Measurements from ENCODE around the gene CLTC. TPM values are rescaled to one million over a fixed set of nuclear protein-coding genes. Genes with fewer than 3 reads are reported as not detected.

CLTC gene
- total RNA-seq, 1 experiment from 2014 or later, result 269 TPM

DNA sequence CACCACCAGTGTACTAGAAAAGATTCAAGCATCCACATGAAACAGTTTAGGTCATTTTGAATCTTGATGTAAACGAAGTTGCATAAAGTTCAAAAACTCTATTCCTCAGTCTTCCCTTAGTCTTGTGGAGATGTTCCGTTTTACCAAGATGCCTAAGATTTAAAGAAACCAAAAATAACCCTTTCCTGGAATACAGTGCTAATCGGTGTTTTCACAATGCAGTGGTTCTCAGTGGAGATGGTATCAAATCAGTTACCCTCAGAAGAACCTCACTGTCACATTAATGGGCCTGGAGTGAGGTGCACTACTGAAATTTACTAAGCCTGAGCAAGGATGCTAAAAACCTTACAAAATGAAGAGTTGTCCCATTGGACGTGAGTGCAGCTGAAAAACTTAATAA is 78.4 kb downstream of the CLTC start:
- peaks cover 96% of the 10 kb centered on the region for H3K79me2 ChIP-seq (ENCODE audit: low read length)
- peaks cover 82% of the 10 kb centered on the region for H3K36me3 ChIP-seq (ENCODE audit: low read depth, low read length)
- DNase-seq (no peak), ATAC-seq (no peak)
- no TSS peak for BruUV-seq (replicated peaks)
- POLR2A ChIA-PET (ENCODE audit: unreplicated experiment), result no interaction called here
- TF ChIP-seq EZH2phosphoT487 (IDR thresholded peaks at IDR 0.05; ENCODE audit: borderline replicate concordance, low read length) (no peak), EZH2 (IDR thresholded peaks at IDR 0.05; ENCODE audit: low read length, unreplicated experiment) (no peak)
- H3K27me3 ChIP-seq (ENCODE audit: low read length), result no peaks in the 10 kb centered on the region
- peaks cover 10% of the 10 kb centered on the region for H3F3A ChIP-seq (ENCODE audit: low read length, unreplicated experiment)
- no peaks in the 10 kb centered on the region for H3K9me3 ChIP-seq (ENCODE audit: low read length)
- H2AFZ ChIP-seq (ENCODE audit: low read length), result no peak overlapping the region
- no peaks in the 10 kb centered on the region for H3K9me2 ChIP-seq (replicated peaks; ENCODE audit: low read length)
- no peak overlapping the region for H3K9ac ChIP-seq (ENCODE audit: low read length)
- CTCF ChIA-PET, result no interaction called here
- no peak overlapping the region for H3K4me3 ChIP-seq (ENCODE audit: low read length)
- intact Hi-C loops (cut with micrococcal nuclease), result loop anchor here (10.0 kb wide), 1 partner anchor 337 kb away; no protein-coding TSS in a partner anchor
- H3K27ac ChIP-seq (ENCODE audit: low read length), result no peak overlapping the region
- no peaks in the 10 kb centered on the region for H3K4me1 ChIP-seq (ENCODE audit: insufficient read depth, low read length)
- peaks cover 82% of the 10 kb centered on the region for H4K20me1 ChIP-seq (ENCODE audit: low read length)
- H3K4me2 ChIP-seq (ENCODE audit: low read length), result no peak overlapping the region

DNA sequence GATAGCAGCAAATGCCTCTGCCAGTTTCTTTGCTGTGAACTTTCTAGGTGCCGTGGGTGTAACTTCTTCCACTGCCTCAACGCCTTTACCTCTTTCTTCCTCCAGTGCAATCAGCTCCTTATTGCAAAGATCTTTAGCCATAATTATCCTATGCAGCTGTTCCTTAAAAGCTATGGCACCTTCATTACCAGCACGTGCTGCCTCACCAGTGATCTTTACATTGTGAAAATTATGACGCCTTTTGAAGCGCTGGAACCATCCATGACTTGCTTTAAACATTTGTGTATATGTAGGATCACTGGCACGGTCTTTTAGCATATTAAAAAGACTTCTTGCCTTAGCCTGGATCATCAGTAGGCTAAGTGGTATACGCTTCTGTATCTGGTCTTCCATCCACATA is 79.5 kb downstream of the CLTC start:
- H4K20me1 ChIP-seq (ENCODE audit: low read length), result peaks cover 89% of the 10 kb centered on the region
- no peak overlapping the region for H2AFZ ChIP-seq (ENCODE audit: low read length)
- CTCF ChIA-PET, result no interaction called here
- H3K79me2 ChIP-seq (ENCODE audit: low read length), result peaks cover 100% of the 10 kb centered on the region
- no peaks in the 10 kb centered on the region for H3K9me2 ChIP-seq (replicated peaks; ENCODE audit: low read length)
- DNase-seq (no peak), ATAC-seq (no peak)
- peaks cover 4% of the 10 kb centered on the region for H3F3A ChIP-seq (ENCODE audit: low read length, unreplicated experiment)
- BruUV-seq (replicated peaks), result no TSS peak
- TF ChIP-seq EZH2phosphoT487 (IDR thresholded peaks at IDR 0.05; ENCODE audit: borderline replicate concordance, low read length) (no peak), EZH2 (IDR thresholded peaks at IDR 0.05; ENCODE audit: low read length, unreplicated experiment) (no peak)
- TF ChIP-seq, protein P1, sequence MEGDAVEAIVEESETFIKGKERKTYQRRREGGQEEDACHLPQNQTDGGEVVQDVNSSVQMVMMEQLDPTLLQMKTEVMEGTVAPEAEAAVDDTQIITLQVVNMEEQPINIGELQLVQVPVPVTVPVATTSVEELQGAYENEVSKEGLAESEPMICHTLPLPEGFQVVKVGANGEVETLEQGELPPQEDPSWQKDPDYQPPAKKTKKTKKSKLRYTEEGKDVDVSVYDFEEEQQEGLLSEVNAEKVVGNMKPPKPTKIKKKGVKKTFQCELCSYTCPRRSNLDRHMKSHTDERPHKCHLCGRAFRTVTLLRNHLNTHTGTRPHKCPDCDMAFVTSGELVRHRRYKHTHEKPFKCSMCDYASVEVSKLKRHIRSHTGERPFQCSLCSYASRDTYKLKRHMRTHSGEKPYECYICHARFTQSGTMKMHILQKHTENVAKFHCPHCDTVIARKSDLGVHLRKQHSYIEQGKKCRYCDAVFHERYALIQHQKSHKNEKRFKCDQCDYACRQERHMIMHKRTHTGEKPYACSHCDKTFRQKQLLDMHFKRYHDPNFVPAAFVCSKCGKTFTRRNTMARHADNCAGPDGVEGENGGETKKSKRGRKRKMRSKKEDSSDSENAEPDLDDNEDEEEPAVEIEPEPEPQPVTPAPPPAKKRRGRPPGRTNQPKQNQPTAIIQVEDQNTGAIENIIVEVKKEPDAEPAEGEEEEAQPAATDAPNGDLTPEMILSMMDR (conservative IDR thresholded peaks at IDR 0.05; ENCODE audit: low read depth, low read length), result no peak
- H3K4me1 ChIP-seq (ENCODE audit: insufficient read depth, low read length), result no peaks in the 10 kb centered on the region
- H3K4me2 ChIP-seq (ENCODE audit: low read length), result no peak overlapping the region
- H3K4me3 ChIP-seq (ENCODE audit: low read length), result no peak overlapping the region
- H3K27me3 ChIP-seq (ENCODE audit: low read length), result no peaks in the 10 kb centered on the region
- H3K27ac ChIP-seq (ENCODE audit: low read length), result no peak overlapping the region
- POLR2A ChIA-PET (ENCODE audit: unreplicated experiment), result no interaction called here
- H3K9ac ChIP-seq (ENCODE audit: low read length), result no peak overlapping the region
- peaks cover 77% of the 10 kb centered on the region for H3K36me3 ChIP-seq (ENCODE audit: low read depth, low read length)
- H3K9me3 ChIP-seq (ENCODE audit: low read length), result no peaks in the 10 kb centered on the region
- intact Hi-C loops (cut with micrococcal nuclease), result loop anchor here (10.0 kb wide), 1 partner anchor 336 kb away; no protein-coding TSS in a partner anchor

DNA sequence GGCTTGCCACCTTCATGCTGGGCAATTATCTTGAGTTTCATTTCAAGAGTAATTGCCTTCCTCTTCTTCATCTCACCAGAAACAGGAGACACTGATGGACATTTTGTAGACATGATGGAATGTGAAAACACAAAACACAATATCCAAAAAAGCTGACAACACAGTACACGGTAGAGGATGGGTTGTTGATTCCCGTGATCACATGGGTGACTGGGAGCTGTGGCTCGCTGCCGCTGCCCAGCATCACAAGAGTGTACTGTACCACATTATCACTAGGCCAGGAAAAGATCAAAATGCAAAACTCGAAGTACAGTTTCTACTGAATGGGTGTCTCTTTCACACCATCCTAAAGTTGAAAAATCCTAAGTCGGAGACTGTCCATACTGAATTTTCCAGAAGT is 80.1 kb downstream of the CLTC start:
- H3K27me3 ChIP-seq (ENCODE audit: low read length), result no peaks in the 10 kb centered on the region
- TF ChIP-seq, protein P1 (conservative IDR thresholded peaks at IDR 0.05; ENCODE audit: low read depth, low read length), result no peak
- TF ChIP-seq EZH2 (IDR thresholded peaks at IDR 0.05; ENCODE audit: low read length, unreplicated experiment) (no peak), EZH2phosphoT487 (IDR thresholded peaks at IDR 0.05; ENCODE audit: borderline replicate concordance, low read length) (no peak)
- H3K79me2 ChIP-seq (ENCODE audit: low read length), result peaks cover 100% of the 10 kb centered on the region
- H3K4me2 ChIP-seq (ENCODE audit: low read length), result no peak overlapping the region
- intact Hi-C loops (cut with micrococcal nuclease), result loop anchor here (10.0 kb wide), 1 partner anchor 335 kb away; no protein-coding TSS in a partner anchor
- H3K36me3 ChIP-seq (ENCODE audit: low read depth, low read length), result peaks cover 74% of the 10 kb centered on the region
- H2AFZ ChIP-seq (ENCODE audit: low read length), result no peak overlapping the region
- no peaks in the 10 kb centered on the region for H3K4me1 ChIP-seq (ENCODE audit: insufficient read depth, low read length)
- no peak overlapping the region for H3K9ac ChIP-seq (ENCODE audit: low read length)
- H3K27ac ChIP-seq (ENCODE audit: low read length), result no peak overlapping the region
- DNase-seq (no peak), ATAC-seq (no peak)
- H3F3A ChIP-seq (ENCODE audit: low read length, unreplicated experiment), result peaks cover 4% of the 10 kb centered on the region
- H3K9me3 ChIP-seq (ENCODE audit: low read length), result no peaks in the 10 kb centered on the region
- H3K4me3 ChIP-seq (ENCODE audit: low read length), result no peak overlapping the region
- H4K20me1 ChIP-seq (ENCODE audit: low read length), result peaks cover 92% of the 10 kb centered on the region
- TSS peak; percentile 0 for BruUV-seq (replicated peaks)
- H3K9me2 ChIP-seq (replicated peaks; ENCODE audit: low read length), result no peaks in the 10 kb centered on the region
- CTCF ChIA-PET, result no interaction called here
- POLR2A ChIA-PET (ENCODE audit: unreplicated experiment), result no interaction called here

Data from PC-3 (cell line).